Panc1 (cell line): ENCODE results near the gene GEN1. TPM values are rescaled to one million over a fixed set of nuclear protein-coding genes. Genes with fewer than 3 reads are reported as not detected.
"Not testable (repeated sequence)": the region's sequence is repeated elsewhere in the genome, so short reads cannot be mapped to it uniquely, and the experiment has no call there.

Experiments
- ATAC-seq: fragments of 200-7000 bp; cut with Tn5 transposase; 2 replicates; pipeline ENCODE4 v1.9.1; 2020; ENCODE audit warnings: mild to moderate bottlenecking, moderate library complexity
- BruUV-seq: library from RNA; stranded (reverse); fragments of 400-500 nt; replicated peaks from 2 replicates; lab custom pipeline; 2021; lab: Mats Ljungman, UMichigan
- CTCF ChIA-PET: fragments of 300-600 bp; sonication (Branson Sonifier 250); formaldehyde crosslinking; loops from one replicate; lab custom pipeline; 2022; ENCODE audit warnings: antibody characterized with exemption; lab: Charles Lee
- POLR2A ChIA-PET: fragments of 300-600 bp; sonication (Branson Sonifier 250); formaldehyde crosslinking; loops from one replicate; lab custom pipeline; 2022; ENCODE audit warnings: antibody characterized with exemption; lab: Charles Lee
- DNase-seq: peaks from one replicate; pipeline ENCODE4 v3.0.0-alpha.2; 2010; ENCODE audit warnings: low read depth, low spot score
- H3K27ac ChIP-seq: 2 replicates; pipeline ENCODE4 v1.5.1; 2011; ENCODE audit warnings: mild to moderate bottlenecking, low read length, inconsistent platforms
- H3K27me3 ChIP-seq: fragments of 200-500 bp; sonication (Bioruptor generic); 2 replicates; pipeline ENCODE4 v1.6.0; 2014; ENCODE audit warnings: low read length, inconsistent platforms; ENCODE audit not compliant: control insufficient read depth, insufficient read depth
- H3K36me3 ChIP-seq: fragments of 200-500 bp; sonication (Bioruptor generic); 2 replicates; pipeline ENCODE4 v1.5.1; 2014; ENCODE audit warnings: inconsistent platforms, mild to moderate bottlenecking, low read length, moderate library complexity; ENCODE audit not compliant: control insufficient read depth, insufficient read depth
- H3K4me1 ChIP-seq: 2 replicates; pipeline ENCODE4 v1.5.1; 2011; ENCODE audit warnings: inconsistent platforms, mild to moderate bottlenecking, low read length, moderate library complexity; ENCODE audit not compliant: control insufficient read depth, insufficient read depth
- H3K4me3 ChIP-seq, 2 experiments: 2 replicates each; pipeline ENCODE4 v1.5.1; 2011 to 2012; ENCODE audit warnings: low read depth in 2 of 2, low read length in 2 of 2, mild to moderate bottlenecking in 2 of 2, inconsistent platforms in 1 of 2, moderate library complexity in 1 of 2
- H3K9me3 ChIP-seq: fragments of 200-500 bp; sonication (Bioruptor generic); 2 replicates; pipeline ENCODE4 v1.5.1; 2014; ENCODE audit warnings: low read depth, mild to moderate bottlenecking, inconsistent platforms, low read length, moderate library complexity; ENCODE audit not compliant: control insufficient read depth, insufficient read depth
- CTCF ChIP-seq: fragments of 450-650 bp; IDR thresholded peaks from 2 replicates; pipeline ENCODE4 v1.5.1; 2017; ENCODE audit warnings: mild to moderate bottlenecking
- POLR2AphosphoS5 ChIP-seq: IDR thresholded peaks from 2 replicates; pipeline ENCODE4 v1.6.1; 2012; ENCODE audit warnings: mild to moderate bottlenecking, low read depth, low read length, moderate library complexity
- REST ChIP-seq, 2 experiments: IDR thresholded peaks; 2 replicates each; pipeline ENCODE4 v1.6.1; 2011 to 2012; ENCODE audit warnings: low read depth in 2 of 2, control low read depth in 1 of 2, low read length in 1 of 2, mild to moderate bottlenecking in 1 of 2, moderate library complexity in 1 of 2; ENCODE audit not compliant: insufficient read depth in 1 of 2
- SIN3A ChIP-seq: IDR thresholded peaks from 2 replicates; pipeline ENCODE4 v1.6.1; 2012; ENCODE audit warnings: low read depth, mild to moderate bottlenecking, low read length, moderate library complexity, borderline replicate concordance; ENCODE audit not compliant: insufficient read depth
- TCF7L2 ChIP-seq: IDR thresholded peaks from 2 replicates; pipeline ENCODE4 v1.6.1; 2011; ENCODE audit warnings: mild to moderate bottlenecking, low read depth, low read length, inconsistent platforms
- in situ Hi-C: cut with HindIII; loops from 2 replicates; pipeline ENCODE4 v1.10.0; 2016; ENCODE audit warnings: low sequenced_read_pairs, low pct_unique_long_range_greater_than_20kb
- intact Hi-C: fragments of 100-400 bp; cut with micrococcal nuclease; formaldehyde crosslinking; loops from one replicate; pipeline ENCODE4 v1.10.0; 2022; ENCODE audit not compliant: unreplicated experiment
- total RNA-seq: library from RNA; stranded (reverse); gene quantifications from one replicate; pipeline ENCODE4 v1.2.1, GENCODE V29; 2021; ENCODE audit not compliant: unreplicated experiment

The GEN1 gene
- total RNA-seq, 1 experiment from 2014 or later, result 24.0 TPM

GRCh38 chr2:17823646-17824045 is 69.7 kb downstream of the GEN1 start:
- H3K4me1 ChIP-seq, POLR2A ChIA-PET, CTCF ChIA-PET, BruUV-seq, H3K27me3 ChIP-seq, H3K4me3 ChIP-seq, in situ Hi-C loops, ATAC-seq, DNase-seq, intact Hi-C loops, H3K9me3 ChIP-seq, H3K27ac ChIP-seq, H3K36me3 ChIP-seq: not testable (repeated sequence)

GRCh38 chr2:17827316-17827715 is 73.4 kb downstream of the GEN1 start:
- intact Hi-C loops (no loop called here), in situ Hi-C loops (no loop called here)
- no peak for TF ChIP-seq TCF7L2
- no peak for TF ChIP-seq REST (IDR thresholded peaks at IDR 0.05; ENCODE audit: insufficient read depth in 1 of 2, low read depth in 2 of 2, low read length in 1 of 2)
- TF ChIP-seq POLR2AphosphoS5, result no peak
- no peak for TF ChIP-seq CTCF
- no peak for TF ChIP-seq SIN3A
- Histone ChIP-seq H3K27me3 (peaks cover 11% of the 10 kb centered on the region), H3K4me1 (no peaks in the 10 kb centered on the region), H3K36me3 (no peaks in the 10 kb centered on the region), H3K9me3 (no peaks in the 10 kb centered on the region), H3K4me3 (no peak overlapping the region), H3K27ac (no peak overlapping the region)
- CTCF ChIA-PET, result no interaction called here
- no TSS peak for BruUV-seq
- DNase-seq (no peak), ATAC-seq (no peak)
- POLR2A ChIA-PET, result interaction anchor here (0.9 kb wide), 1 partner anchor 130 kb away, joined by 5 read pairs; no protein-coding TSS in a partner anchor

- in situ Hi-C loops, result no loop called here
- BruUV-seq, result no TSS peak
Observed at GRCh38 chr2:17827785-17828184, 73.8 kb downstream of the GEN1 start.

More at GRCh38 chr2:17827785-17828184, 73.8 kb downstream of the GEN1 start:
- no peaks in the 10 kb centered on the region for H3K36me3 ChIP-seq
- H3K9me3 ChIP-seq, result no peaks in the 10 kb centered on the region
- H3K27me3 ChIP-seq, result peaks cover 12% of the 10 kb centered on the region
- ChIA-PET POLR2A (interaction anchor here (0.9 kb wide), 1 partner anchor 129 kb away, joined by 5 read pairs; no protein-coding TSS in a partner anchor), CTCF (no interaction called here)
- H3K27ac ChIP-seq, result no peak overlapping the region
- intact Hi-C loops, result no loop called here
- ATAC-seq (no peak), DNase-seq (no peak)
- no peak overlapping the region for H3K4me3 ChIP-seq
- H3K4me1 ChIP-seq, result no peaks in the 10 kb centered on the region
- TF ChIP-seq CTCF (no peak), SIN3A (no peak), POLR2AphosphoS5 (no peak), REST (IDR thresholded peaks at IDR 0.05; ENCODE audit: insufficient read depth in 1 of 2, low read depth in 2 of 2, low read length in 1 of 2) (no peak), TCF7L2 (no peak)
